ENCODE data around the gene GTF2E1. TPM values are rescaled to one million over a fixed set of nuclear protein-coding genes. Genes with fewer than 3 reads are reported as not detected.

The GTF2E1 gene
- total RNA-seq, 1 donor from 2014 or later: 34.3 TPM

GRCh38 chr3:120743556-120744195 lies 1.1 kb downstream of the GTF2E1 start:
- Mint-ChIP-seq H3K36me3 (ENCODE audit: low read depth) (peaks cover 2% of the 10 kb centered on the region), H3K27me3 (ENCODE audit: low read depth) (no peaks in the 10 kb centered on the region), H3K4me1 (peaks cover 36% of the 10 kb centered on the region), H3K9me3 (no peaks in the 10 kb centered on the region), H3K27ac (ENCODE audit: unreplicated experiment) (peak overlapping the region; percentile 99), H3K4me3 (peak overlapping the region; percentile 94)
- no peak for DNase-seq (ENCODE audit: low read depth, low spot score)
- no peak for TF ChIP-seq CTCF (conservative IDR thresholded peaks at IDR 0.05)

GRCh38 chr3:120745466-120745865 lies 2.9 kb downstream of the GTF2E1 start:
- H3K4me3 Mint-ChIP-seq: peak overlapping the region; percentile 94
- TF ChIP-seq CTCF (conservative IDR thresholded peaks at IDR 0.05): no peak
- H3K4me1 Mint-ChIP-seq: peaks cover 36% of the 10 kb centered on the region
- H3K36me3 Mint-ChIP-seq (ENCODE audit: low read depth): peaks cover 3% of the 10 kb centered on the region
- no peaks in the 10 kb centered on the region for H3K9me3 Mint-ChIP-seq
- no peak for DNase-seq (ENCODE audit: low read depth, low spot score)
- H3K27me3 Mint-ChIP-seq (ENCODE audit: low read depth): no peaks in the 10 kb centered on the region
- no peak overlapping the region for H3K27ac Mint-ChIP-seq (ENCODE audit: unreplicated experiment)

GRCh38 chr3:120749843-120750242 lies 7.3 kb downstream of the GTF2E1 start:
- Mint-ChIP-seq H3K27me3 (ENCODE audit: low read depth) (no peaks in the 10 kb centered on the region), H3K27ac (ENCODE audit: unreplicated experiment) (no peak overlapping the region), H3K4me3 (no peak overlapping the region), H3K9me3 (no peaks in the 10 kb centered on the region), H3K36me3 (ENCODE audit: low read depth) (peaks cover 5% of the 10 kb centered on the region), H3K4me1 (peaks cover 5% of the 10 kb centered on the region)
- TF ChIP-seq CTCF (conservative IDR thresholded peaks at IDR 0.05): no peak
- no peak for DNase-seq (ENCODE audit: low read depth, low spot score)

- no peak overlapping the region for H3K4me3 Mint-ChIP-seq
- DNase-seq (ENCODE audit: low read depth, low spot score): no peak
- H3K27ac Mint-ChIP-seq (ENCODE audit: unreplicated experiment): no peak overlapping the region
- no peaks in the 10 kb centered on the region for H3K27me3 Mint-ChIP-seq (ENCODE audit: low read depth)
- H3K4me1 Mint-ChIP-seq: no peaks in the 10 kb centered on the region
- TF ChIP-seq CTCF (conservative IDR thresholded peaks at IDR 0.05): no peak
- peaks cover 14% of the 10 kb centered on the region for H3K36me3 Mint-ChIP-seq (ENCODE audit: low read depth)
- peaks cover 3% of the 10 kb centered on the region for H3K9me3 Mint-ChIP-seq
These were observed 9.7 kb downstream of the GTF2E1 start for GRCh38 chr3:120752230-120752629.

- Mint-ChIP-seq H3K27me3 (ENCODE audit: low read depth) (no peaks in the 10 kb centered on the region), H3K36me3 (ENCODE audit: low read depth) (peaks cover 16% of the 10 kb centered on the region), H3K9me3 (peaks cover 3% of the 10 kb centered on the region), H3K4me3 (no peak overlapping the region), H3K4me1 (no peaks in the 10 kb centered on the region), H3K27ac (ENCODE audit: unreplicated experiment) (no peak overlapping the region)
- no peak for TF ChIP-seq CTCF (conservative IDR thresholded peaks at IDR 0.05)
- no peak for DNase-seq (ENCODE audit: low read depth, low spot score)
These were observed 10.3 kb downstream of the GTF2E1 start for GRCh38 chr3:120752865-120753264.

All from neural crest cell (in vitro differentiated cells).